AG09319 (cell line): ENCODE results near the gene FAM174B.

Experiments
- DNase-seq: peaks from one replicate; pipeline ENCODE4 v3.0.0-alpha.2; 2010; ENCODE audit warnings: low read depth; ENCODE audit errors: extremely low read depth
- TF ChIP-seq, protein P1 (sequence below): IDR thresholded peaks from 2 replicates; pipeline ENCODE4 v1.5.1; 2011; ENCODE audit warnings: low read depth, mild to moderate bottlenecking, inconsistent platforms, low read length, moderate library complexity

FAM174B gene

GRCh38 chr15:92655178-92655995 lies at the start of gene FAM174B:
Gene FAM174B (minus strand): TSS chr15:92655775.
- no peak for DNase-seq
- TF ChIP-seq, protein P1, sequence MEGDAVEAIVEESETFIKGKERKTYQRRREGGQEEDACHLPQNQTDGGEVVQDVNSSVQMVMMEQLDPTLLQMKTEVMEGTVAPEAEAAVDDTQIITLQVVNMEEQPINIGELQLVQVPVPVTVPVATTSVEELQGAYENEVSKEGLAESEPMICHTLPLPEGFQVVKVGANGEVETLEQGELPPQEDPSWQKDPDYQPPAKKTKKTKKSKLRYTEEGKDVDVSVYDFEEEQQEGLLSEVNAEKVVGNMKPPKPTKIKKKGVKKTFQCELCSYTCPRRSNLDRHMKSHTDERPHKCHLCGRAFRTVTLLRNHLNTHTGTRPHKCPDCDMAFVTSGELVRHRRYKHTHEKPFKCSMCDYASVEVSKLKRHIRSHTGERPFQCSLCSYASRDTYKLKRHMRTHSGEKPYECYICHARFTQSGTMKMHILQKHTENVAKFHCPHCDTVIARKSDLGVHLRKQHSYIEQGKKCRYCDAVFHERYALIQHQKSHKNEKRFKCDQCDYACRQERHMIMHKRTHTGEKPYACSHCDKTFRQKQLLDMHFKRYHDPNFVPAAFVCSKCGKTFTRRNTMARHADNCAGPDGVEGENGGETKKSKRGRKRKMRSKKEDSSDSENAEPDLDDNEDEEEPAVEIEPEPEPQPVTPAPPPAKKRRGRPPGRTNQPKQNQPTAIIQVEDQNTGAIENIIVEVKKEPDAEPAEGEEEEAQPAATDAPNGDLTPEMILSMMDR: no peak

GRCh38 chr15:92696096-92696495 lies 40.5 kb upstream of the FAM174B start:
- DNase-seq: no peak

GRCh38 chr15:92693691-92694331 lies 38.2 kb upstream of the FAM174B start:
- no peak for DNase-seq
- TF ChIP-seq, protein P1: peak; percentile 29

More at GRCh38 chr15:92696096-92696495, 40.5 kb upstream of the FAM174B start:
- TF ChIP-seq, protein P1: no peak

DNA sequence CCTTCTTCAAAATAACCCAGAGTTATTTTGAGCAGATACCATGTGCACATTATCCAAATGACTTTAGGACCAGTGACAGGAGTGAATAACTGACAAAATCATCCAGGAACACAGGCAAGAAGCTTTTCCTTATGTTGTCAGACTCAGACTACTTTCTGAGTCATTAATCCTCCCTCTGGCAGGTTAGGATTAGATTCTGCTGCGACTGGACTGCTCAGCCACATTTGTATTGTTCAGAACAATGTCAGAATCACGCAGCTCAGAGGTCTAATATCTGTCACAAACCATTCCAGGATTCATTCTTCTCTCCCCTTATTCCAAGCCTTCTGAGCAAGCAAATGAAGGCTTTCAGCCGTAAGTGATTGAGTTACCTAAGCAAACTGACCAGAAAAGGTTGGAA lies 34.8 kb upstream of the FAM174B start:
- TF ChIP-seq, protein P1: no peak
- DNase-seq: no peak

- TF ChIP-seq, protein P1: no peak
- DNase-seq: no peak
Measured at GRCh38 chr15:92687746-92688145, 32.2 kb upstream of the FAM174B start.

DNA sequence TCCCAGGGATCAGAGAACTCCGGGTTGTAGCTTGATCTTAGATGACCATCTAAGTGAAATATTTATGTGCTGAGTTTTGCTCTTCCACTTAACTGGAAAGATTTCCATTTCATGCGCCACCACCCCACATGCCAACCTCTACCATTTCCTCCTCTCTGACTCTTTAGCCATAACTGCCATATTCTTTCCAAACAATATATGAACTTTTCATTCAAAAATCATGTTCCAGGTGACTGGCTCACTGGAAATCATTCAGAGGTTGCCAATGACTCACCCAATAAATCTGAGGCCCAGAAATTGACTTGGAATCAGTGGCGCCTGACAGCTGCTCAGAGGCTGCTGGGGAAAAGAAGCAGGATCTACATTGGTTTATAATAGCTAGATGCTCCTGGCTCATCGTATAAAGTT lies 31.6 kb upstream of the FAM174B start:
- TF ChIP-seq, protein P1: no peak
- no peak for DNase-seq

- no peak for DNase-seq
- TF ChIP-seq, protein P1: peak; percentile 26
Measured at GRCh38 chr15:92683511-92683834, 27.9 kb upstream of the FAM174B start.
